Activated CD8-positive, alpha-beta memory T cell treated with anti-CD3 and anti-CD28 coated beads for 36 hours (primary cell): ENCODE results near the gene MTHFD1. TPM values are rescaled to one million over a fixed set of nuclear protein-coding genes. Genes with fewer than 3 reads are reported as not detected.

Source experiments
- CTCF ChIA-PET: fragments of 350-600 bp; sonication (Branson Sonifier 250); formaldehyde crosslinking; loops from one replicate; lab custom pipeline; 2021; ENCODE audit warnings: antibody characterized with exemption; lab: Charles Lee
- POLR2A ChIA-PET: fragments of 350-600 bp; sonication (Branson Sonifier 250); formaldehyde crosslinking; loops from one replicate; lab custom pipeline; 2021; ENCODE audit warnings: antibody characterized with exemption; lab: Charles Lee
- total RNA-seq, 2 experiments: library from RNA; stranded (reverse); gene quantifications; one replicate each; pipeline ENCODE4 v1.2.3, GENCODE V29; 2021

MTHFD1 gene
- total RNA-seq, 2 experiments from 2014 or later = 268 to 272 TPM

- CTCF ChIA-PET = interaction anchor here (1.0 to 3.0 kb wide), 3 partner anchors 15 to 57 kb away, joined by 3 to 8 read pairs (median 3); no protein-coding TSS in a partner anchor
- POLR2A ChIA-PET = interaction anchor here (0.5 to 2.0 kb wide), 5 partner anchors 13 to 284 kb away, joined by 3 to 9 read pairs (median 9); partner anchors contain the start of gene MTHFD1
Observed at GRCh38 chr14:64502887-64503433, 114.8 kb downstream of the MTHFD1 start.

- POLR2A ChIA-PET = interaction anchor here (0.7 to 2.0 kb wide), 7 partner anchors 12 to 202 kb away, joined by 3 to 9 read pairs (median 4); partner anchors contain the start of genes HSPA2 and MTHFD1
- CTCF ChIA-PET = interaction anchor here (1.0 to 3.0 kb wide), 4 partner anchors 8 to 25 kb away, joined by 3 to 8 read pairs (median 3); no protein-coding TSS in a partner anchor
Observed at GRCh38 chr14:64503434-64504309, 115.5 kb downstream of the MTHFD1 start, which contains the start of gene ZBTB25. Gene ZBTB25 (minus strand): TSS chr14:64503838. CDS start chr14:64490533, 13,305 bp downstream.

- ChIA-PET CTCF (interaction anchor here (0.6 to 1.3 kb wide), 3 partner anchors 9 to 74 kb away, joined by 3 read pairs; no protein-coding TSS in a partner anchor), POLR2A (interaction anchor here (0.6 to 2.0 kb wide), 7 partner anchors 11 to 201 kb away, joined by 3 to 9 read pairs (median 4); partner anchors contain the start of genes HSPA2 and MTHFD1)
Observed at GRCh38 chr14:64504310-64504896, 116.2 kb downstream of the MTHFD1 start, which contains the start of gene ZBTB1. Gene ZBTB1 (plus strand): TSS chr14:64504770. CDS start chr14:64521505, 16,735 bp downstream.

GRCh38 chr14:64504897-64505794 lies 117.0 kb downstream of the MTHFD1 start:
- ChIA-PET POLR2A (interaction anchor here (0.6 to 1.5 kb wide), 6 partner anchors 10 to 410 kb away, joined by 3 to 9 read pairs (median 5); partner anchors contain the start of genes HSPA2 and MTHFD1), CTCF (interaction anchor here (0.6 to 1.3 kb wide), 4 partner anchors 9 to 75 kb away, joined by 3 to 4 read pairs (median 3); no protein-coding TSS in a partner anchor)

- ChIA-PET POLR2A (no interaction called here), CTCF (interaction anchor here (0.6 kb wide), 1 partner anchor 126 kb away, joined by 3 read pairs; no protein-coding TSS in a partner anchor)
Observed at GRCh38 chr14:64506721-64507120, 118.6 kb downstream of the MTHFD1 start.

- ChIA-PET CTCF (interaction anchor here (0.6 kb wide), 1 partner anchor 127 kb away, joined by 3 read pairs; no protein-coding TSS in a partner anchor), POLR2A (no interaction called here)
Observed at GRCh38 chr14:64507376-64508156, 119.4 kb downstream of the MTHFD1 start.

GRCh38 chr14:64508215-64508776 lies 120.1 kb downstream of the MTHFD1 start:
- POLR2A ChIA-PET = no interaction called here
- CTCF ChIA-PET = interaction anchor here (2.3 kb wide), 1 partner anchor 129 kb away, joined by 7 read pairs; no protein-coding TSS in a partner anchor

GRCh38 chr14:64509036-64509435 lies 120.9 kb downstream of the MTHFD1 start:
- CTCF ChIA-PET = interaction anchor here (1.1 to 2.3 kb wide), 2 partner anchors 22 to 128 kb away, joined by 4 to 7 read pairs; no protein-coding TSS in a partner anchor
- POLR2A ChIA-PET = interaction anchor here (1.0 kb wide), 1 partner anchor 8 kb away, joined by 5 read pairs; no protein-coding TSS in a partner anchor

Other genes starting within 250 kb of the MTHFD1 start
- 1 to 10 TPM; 2.0 to 2.1 TPM for gene ESR2, start 94.0 kb upstream of the MTHFD1 start, total RNA-seq
- 1 to 10 TPM; 4.5 TPM for gene AKAP5, start 77.1 kb downstream of the MTHFD1 start, total RNA-seq
- 10 to 100 TPM; 24.6 to 25.4 TPM for gene ZBTB25, start 115.5 kb downstream of the MTHFD1 start, total RNA-seq
- 10 to 100 TPM; 39.8 to 41.8 TPM for gene ZBTB1, start 116.4 kb downstream of the MTHFD1 start, total RNA-seq
- gene HSPA2, start 152.4 kb downstream of the MTHFD1 start, total RNA-seq = 1 to 10 TPM; 2.7 TPM
- gene PPP1R36, start 161.6 kb downstream of the MTHFD1 start, total RNA-seq = under 1 TPM in 1 of 2 experiments, not detected in 1; 0.32 TPM